GM12878 (cell line): Measurements from ENCODE around the gene TRIM47. TPM values are rescaled to one million over a fixed set of nuclear protein-coding genes. Genes with fewer than 3 reads are reported as not detected.

Experiments
- BMI1 ChIP-seq: fragments of 450-650 bp; IDR thresholded peaks from 2 replicates; pipeline ENCODE4 v1.6.1; 2016; ENCODE audit warnings: mild to moderate bottlenecking, moderate library complexity, borderline replicate concordance
- CBFB ChIP-seq: IDR thresholded peaks from 2 replicates; pipeline ENCODE4 v1.6.1; 2016; ENCODE audit warnings: antibody characterized with exemption, low read depth
- DPF2 ChIP-seq: fragments of 450-650 bp; IDR thresholded peaks from 2 replicates; pipeline ENCODE4 v1.6.1; 2017; ENCODE audit warnings: mild to moderate bottlenecking
- E2F4 ChIP-seq: IDR thresholded peaks from 2 replicates; pipeline ENCODE4 v1.6.1; 2012; ENCODE audit warnings: low read depth, low read length, improper control_type of control experiment
- FOS ChIP-seq: IDR thresholded peaks from 3 replicates; pipeline ENCODE4 v1.6.1; 2011; ENCODE audit warnings: borderline replicate concordance; ENCODE audit not compliant: insufficient read length; ENCODE audit errors: extremely low read depth
- IKZF1 ChIP-seq: fragments of 450-650 bp; conservative IDR thresholded peaks from 2 replicates; pipeline ENCODE4 v1.6.1; 2017; ENCODE audit warnings: antibody characterized with exemption, mild to moderate bottlenecking
- IRF4 ChIP-seq: IDR thresholded peaks from 2 replicates; pipeline ENCODE4 v1.6.1; 2011; ENCODE audit warnings: low read depth, low read length
- KAT2A ChIP-seq: conservative IDR thresholded peaks from 2 replicates; pipeline ENCODE4 v1.6.1; 2011; ENCODE audit warnings: low read depth, low read length; ENCODE audit not compliant: control insufficient read depth
- KDM1A ChIP-seq: fragments of 200-600 bp; sonication (generic); IDR thresholded peaks from 2 replicates; pipeline ENCODE4 v1.6.1; 2016; ENCODE audit warnings: borderline replicate concordance
- KLF5 ChIP-seq: fragments of 450-650 bp; IDR thresholded peaks from 2 replicates; pipeline ENCODE4 v1.6.1; 2014; ENCODE audit warnings: mild to moderate bottlenecking; ENCODE audit not compliant: partially characterized antibody
- NR2F1 ChIP-seq: fragments of 450-650 bp; conservative IDR thresholded peaks from 2 replicates; pipeline ENCODE4 v1.6.1; 2017; ENCODE audit warnings: mild to moderate bottlenecking
- PML ChIP-seq: IDR thresholded peaks from 2 replicates; pipeline ENCODE4 v1.6.1; 2012; ENCODE audit warnings: low read length, inconsistent platforms
- POLR2AphosphoS5 ChIP-seq: IDR thresholded peaks from 2 replicates; pipeline ENCODE4 v1.6.1; 2011; ENCODE audit warnings: mild to moderate bottlenecking, low read length, inconsistent platforms
- SIN3A ChIP-seq: IDR thresholded peaks from 2 replicates; pipeline ENCODE4 v1.6.1; 2012; ENCODE audit warnings: low read depth, low read length, improper control_type of control experiment
- SMAD5 ChIP-seq: IDR thresholded peaks from 2 replicates; pipeline ENCODE4 v1.6.1; 2016; ENCODE audit warnings: antibody characterized with exemption, low read depth
- STAT1 ChIP-seq: fragments of 450-650 bp; conservative IDR thresholded peaks from 2 replicates; pipeline ENCODE4 v1.6.1; 2014; ENCODE audit warnings: antibody characterized with exemption, mild to moderate bottlenecking
- TCF12 ChIP-seq: IDR thresholded peaks from 2 replicates; pipeline ENCODE4 v1.6.1; 2011; ENCODE audit warnings: low read depth, mild to moderate bottlenecking, low read length
- YY1 ChIP-seq: IDR thresholded peaks from 2 replicates; pipeline ENCODE4 v1.6.1; 2011; ENCODE audit warnings: low read depth, mild to moderate bottlenecking, low read length
- ZBED1 ChIP-seq: IDR thresholded peaks from 2 replicates; pipeline ENCODE4 v1.6.1; 2016; ENCODE audit warnings: borderline replicate concordance
- ZBTB40 ChIP-seq: fragments of 450-650 bp; IDR thresholded peaks from 2 replicates; pipeline ENCODE4 v1.6.1; 2016; ENCODE audit warnings: mild to moderate bottlenecking, moderate library complexity, borderline replicate concordance
- polyA plus RNA-seq, 11 experiments: library from polyadenylated mRNA; depleted of rRNA in 4 of 11; unstranded in 6 of 11; stranded (reverse) in 5 of 11; fragments of >200 nt; fragmentation: Nextera tagmentation in 4 of 11; fragmentation: Illumina TruSeq in 1 of 11; extraction: Ambion mirVana in 4 of 11; extraction: Trizol in 1 of 11; gene quantifications; 1 replicate in 1 of 11; 2 replicates in 10 of 11; pipeline versions ENCODE4 v1.2.1 to v1.2.3, GENCODE V29; 2011 to 2016; ENCODE audit warnings: inconsistent platforms in 2 of 11, missing spikeins in 2 of 11, low read depth in 1 of 11
- total RNA-seq, 4 experiments: library from RNA; depleted of rRNA in 3 of 4; stranded (reverse); fragments of >200 nt in 3 of 4; fragmentation: Illumina TruSeq in 1 of 4; extraction: Trizol in 1 of 4; gene quantifications; 2 replicates each; pipeline versions ENCODE4 v1.2.1 to v1.2.3, GENCODE V29; 2013 to 2021
- TF ChIP-seq, protein P1 (sequence below): fragments of 450-650 bp; IDR thresholded peaks from 2 replicates; pipeline ENCODE4 v1.6.1; 2017; ENCODE audit warnings: antibody characterized with exemption, mild to moderate bottlenecking, moderate library complexity
- TF ChIP-seq, protein P2 (sequence below): fragments of 150-350 bp; IDR thresholded peaks from 2 replicates; pipeline ENCODE4 v1.6.1; 2014; ENCODE audit warnings: mild to moderate bottlenecking, low read depth, low read length

TRIM47 gene
- total and polyA plus RNA-seq, 10 of the 15 experiments (the other 5 are each of a cell fraction or from before 2014, with no cell fraction given) = 0.35 to 9.7 (median 5.3) TPM

DNA sequence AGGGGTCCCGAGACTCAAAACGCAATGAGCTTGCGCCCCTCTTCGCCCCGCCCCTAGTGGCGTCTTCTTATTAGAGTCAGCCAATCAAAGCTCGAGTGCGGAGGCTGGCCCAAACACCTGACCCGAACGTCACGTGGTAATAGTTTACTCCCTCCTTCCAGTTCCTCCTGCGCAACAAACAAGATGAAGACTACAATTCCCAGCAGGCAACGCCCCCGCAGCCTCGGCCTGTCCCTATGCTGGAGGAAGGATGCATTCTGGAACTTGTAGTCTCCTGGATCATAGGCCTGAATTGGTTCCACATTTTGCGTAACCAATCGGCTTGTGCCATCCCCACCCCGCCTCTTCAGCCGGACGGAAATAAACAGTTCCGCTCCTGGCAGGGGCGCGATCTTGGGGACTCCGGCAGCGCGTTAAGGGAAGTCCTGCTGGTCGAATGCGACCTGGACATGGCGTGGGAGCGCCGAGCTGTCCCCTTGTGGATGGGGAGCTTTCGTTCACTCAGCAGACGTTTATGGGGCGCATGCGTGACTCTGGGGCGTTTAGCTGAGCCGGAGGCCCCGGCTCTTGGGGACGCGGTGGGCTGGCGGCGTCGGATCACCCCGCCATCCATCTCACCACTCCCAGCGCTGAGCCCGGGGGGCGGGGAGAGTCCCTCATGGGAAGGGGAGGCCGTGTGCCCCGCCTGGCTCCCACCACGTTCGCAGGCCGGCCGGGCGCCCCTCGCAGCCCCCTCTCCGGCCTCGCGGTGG lies 22.9 kb downstream of the TRIM47 start, which contains the start of gene WBP2 (continued):
- TF ChIP-seq SIN3A (peak; percentile 76; the same call in 1 of the 2 replicates), CBFB (0 out of 2 replicates have a peak, but pooled peaks have one; percentile 41), IKZF1 (peak; percentile 93), YY1 (peak; percentile 76), NR2F1 (peak; percentile 64), ZBTB40 (peak; percentile 83; the same call in 1 of the 2 replicates), KAT2A (no peak), PML (peak; percentile 86), TCF12 (peak; percentile 43; the same call in 1 of the 2 replicates), E2F4 (no peak), KDM1A (no peak), KLF5 (peak; percentile 69), STAT1 (peak; percentile 49; the same call in 1 of the 2 replicates), BMI1 (no peak), DPF2 (peak; percentile 80), SMAD5 (peak; percentile 81; the same call in 1 of the 2 replicates), IRF4 (0 out of 2 replicates have a peak, but pooled peaks have one; percentile 44), POLR2AphosphoS5 (peak; percentile 97), ZBED1 (no peak), FOS (peak; percentile 29)
- TF ChIP-seq, protein P1, sequence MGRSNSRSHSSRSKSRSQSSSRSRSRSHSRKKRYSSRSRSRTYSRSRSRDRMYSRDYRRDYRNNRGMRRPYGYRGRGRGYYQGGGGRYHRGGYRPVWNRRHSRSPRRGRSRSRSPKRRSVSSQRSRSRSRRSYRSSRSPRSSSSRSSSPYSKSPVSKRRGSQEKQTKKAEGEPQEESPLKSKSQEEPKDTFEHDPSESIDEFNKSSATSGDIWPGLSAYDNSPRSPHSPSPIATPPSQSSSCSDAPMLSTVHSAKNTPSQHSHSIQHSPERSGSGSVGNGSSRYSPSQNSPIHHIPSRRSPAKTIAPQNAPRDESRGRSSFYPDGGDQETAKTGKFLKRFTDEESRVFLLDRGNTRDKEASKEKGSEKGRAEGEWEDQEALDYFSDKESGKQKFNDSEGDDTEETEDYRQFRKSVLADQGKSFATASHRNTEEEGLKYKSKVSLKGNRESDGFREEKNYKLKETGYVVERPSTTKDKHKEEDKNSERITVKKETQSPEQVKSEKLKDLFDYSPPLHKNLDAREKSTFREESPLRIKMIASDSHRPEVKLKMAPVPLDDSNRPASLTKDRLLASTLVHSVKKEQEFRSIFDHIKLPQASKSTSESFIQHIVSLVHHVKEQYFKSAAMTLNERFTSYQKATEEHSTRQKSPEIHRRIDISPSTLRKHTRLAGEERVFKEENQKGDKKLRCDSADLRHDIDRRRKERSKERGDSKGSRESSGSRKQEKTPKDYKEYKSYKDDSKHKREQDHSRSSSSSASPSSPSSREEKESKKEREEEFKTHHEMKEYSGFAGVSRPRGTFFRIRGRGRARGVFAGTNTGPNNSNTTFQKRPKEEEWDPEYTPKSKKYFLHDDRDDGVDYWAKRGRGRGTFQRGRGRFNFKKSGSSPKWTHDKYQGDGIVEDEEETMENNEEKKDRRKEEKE = no peak
- TF ChIP-seq, protein P2, sequence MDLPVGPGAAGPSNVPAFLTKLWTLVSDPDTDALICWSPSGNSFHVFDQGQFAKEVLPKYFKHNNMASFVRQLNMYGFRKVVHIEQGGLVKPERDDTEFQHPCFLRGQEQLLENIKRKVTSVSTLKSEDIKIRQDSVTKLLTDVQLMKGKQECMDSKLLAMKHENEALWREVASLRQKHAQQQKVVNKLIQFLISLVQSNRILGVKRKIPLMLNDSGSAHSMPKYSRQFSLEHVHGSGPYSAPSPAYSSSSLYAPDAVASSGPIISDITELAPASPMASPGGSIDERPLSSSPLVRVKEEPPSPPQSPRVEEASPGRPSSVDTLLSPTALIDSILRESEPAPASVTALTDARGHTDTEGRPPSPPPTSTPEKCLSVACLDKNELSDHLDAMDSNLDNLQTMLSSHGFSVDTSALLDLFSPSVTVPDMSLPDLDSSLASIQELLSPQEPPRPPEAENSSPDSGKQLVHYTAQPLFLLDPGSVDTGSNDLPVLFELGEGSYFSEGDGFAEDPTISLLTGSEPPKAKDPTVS = no peak
